GM23248 (cell line): ENCODE results near the gene HMCN1. TPM values are rescaled to one million over a fixed set of nuclear protein-coding genes. Genes with fewer than 3 reads are reported as not detected.

Experiments used
- DNase-seq: peaks from one replicate; pipeline ENCODE4 v3.0.0-alpha.2; 2015
- H2AFZ ChIP-seq: fragments of 200-600 bp; sonication (generic); 2 replicates; pipeline ENCODE4 v1.6.1; 2016; ENCODE audit warnings: antibody characterized with exemption
- H3F3A ChIP-seq: fragments of 200-600 bp; sonication (generic); 2 replicates; pipeline ENCODE4 v1.6.1; 2016; ENCODE audit warnings: mild to moderate bottlenecking, antibody characterized with exemption, mixed run types; ENCODE audit not compliant: insufficient read depth
- H3K27ac ChIP-seq: fragments of 200-600 bp; sonication (generic); 2 replicates; pipeline ENCODE4 v1.5.1; 2016; ENCODE audit warnings: mild to moderate bottlenecking
- H3K27me3 ChIP-seq: fragments of 200-600 bp; sonication (generic); replicated peaks from 2 replicates; pipeline ENCODE4 v1.6.1; 2016; ENCODE audit warnings: mild to moderate bottlenecking; ENCODE audit not compliant: insufficient read depth
- H3K36me3 ChIP-seq: fragments of 200-600 bp; sonication (generic); 2 replicates; pipeline ENCODE4 v1.6.1; 2016; ENCODE audit warnings: low read depth, mild to moderate bottlenecking
- H3K4me1 ChIP-seq: fragments of 200-600 bp; sonication (generic); 2 replicates; pipeline ENCODE4 v1.6.1; 2016; ENCODE audit warnings: mild to moderate bottlenecking; ENCODE audit not compliant: insufficient read depth
- H3K4me2 ChIP-seq: fragments of 200-600 bp; sonication (generic); one replicate; pipeline ENCODE4 v1.6.1; 2016; ENCODE audit warnings: mild to moderate bottlenecking; ENCODE audit not compliant: unreplicated experiment
- H3K4me3 ChIP-seq: fragments of 200-600 bp; sonication (generic); 2 replicates; pipeline ENCODE4 v1.5.1; 2016; ENCODE audit warnings: mild to moderate bottlenecking
- H3K79me2 ChIP-seq: fragments of 200-600 bp; sonication (generic); 2 replicates; pipeline ENCODE4 v1.6.1; 2016; ENCODE audit warnings: mild to moderate bottlenecking; ENCODE audit not compliant: insufficient read depth
- H3K9ac ChIP-seq: fragments of 200-600 bp; sonication (generic); 2 replicates; pipeline ENCODE4 v1.6.1; 2016; ENCODE audit warnings: mild to moderate bottlenecking
- H3K9me2 ChIP-seq: fragments of 200-600 bp; sonication (generic); 2 replicates; pipeline ENCODE4 v1.6.1; 2016; ENCODE audit warnings: mixed run types, mild to moderate bottlenecking, moderate library complexity; ENCODE audit not compliant: insufficient read depth
- H3K9me3 ChIP-seq: fragments of 200-600 bp; sonication (generic); one replicate; pipeline ENCODE4 v1.6.1; 2017; ENCODE audit warnings: low read depth
- H4K20me1 ChIP-seq: fragments of 200-600 bp; sonication (generic); 2 replicates; pipeline ENCODE4 v1.6.0; 2016; ENCODE audit not compliant: insufficient read depth
- EZH2 ChIP-seq: fragments of 200-600 bp; sonication (generic); IDR thresholded peaks from 2 replicates; pipeline ENCODE4 v1.6.1; 2018; ENCODE audit warnings: antibody characterized with exemption, mild to moderate bottlenecking; ENCODE audit not compliant: insufficient read depth, poor library complexity, severe bottlenecking
- EZH2phosphoT487 ChIP-seq: fragments of 200-600 bp; sonication (generic); IDR thresholded peaks from 2 replicates; pipeline ENCODE4 v1.6.1; 2018; ENCODE audit warnings: antibody characterized with exemption, moderate library complexity, mild to moderate bottlenecking, low read depth; ENCODE audit not compliant: insufficient read depth
- WGBS, 2 experiments: methylation state at CpG; one replicate each; pipeline ENCODE4 v1.1.6; 2015 to 2017; ENCODE audit warnings: low lambda C conversion rate in 2 of 2, low coverage in 1 of 2; ENCODE audit errors: missing lambda C conversion rate in 2 of 2; 5-methylcytosine and 5-hydroxymethylcytosine counted together
- in situ Hi-C: fragments of 300-500 bp; cut with MboI; formaldehyde crosslinking; loops from 2 replicates; pipeline ENCODE4 v1.15.0; 2020
- polyA plus RNA-seq: library from polyadenylated mRNA; unstranded; fragments of >200 nt; fragmentation: Nextera tagmentation; extraction: Ambion mirVana; gene quantifications from 2 replicates; pipeline ENCODE4 v1.2.1, GENCODE V29; 2016
- total RNA-seq: library from RNA; depleted of rRNA; stranded (reverse); fragments of >200 nt; shearing (Covaris generic); gene quantifications from 2 replicates; pipeline ENCODE4 v1.2.3, GENCODE V29; 2014

Gene HMCN1
- total and polyA plus RNA-seq, 2 experiments from 2014 or later: 1.8 to 5.2 TPM

DNA sequence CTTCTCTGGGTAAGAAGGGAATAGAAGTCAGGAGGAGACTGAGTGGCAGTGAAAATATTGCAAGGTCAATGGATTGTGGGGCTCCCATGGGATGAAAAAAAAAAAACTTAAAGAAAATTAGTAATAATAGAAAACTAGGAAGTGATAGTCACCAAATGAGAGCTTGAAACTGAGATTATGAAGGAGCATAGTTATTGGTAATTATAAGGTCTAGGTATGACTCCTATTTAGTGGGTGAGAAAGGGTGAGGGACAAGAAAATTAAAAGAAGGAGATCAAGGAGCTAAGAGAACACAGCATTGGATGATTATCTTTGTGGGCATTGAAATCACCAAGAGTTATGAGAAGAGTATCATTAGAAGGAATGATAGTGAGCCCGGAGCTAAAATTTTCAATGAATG is 339.5 kb downstream of the HMCN1 start:
- Histone ChIP-seq H3K36me3 (no peaks in the 10 kb centered on the region), H3K79me2 (no peaks in the 10 kb centered on the region), H3K9me3 (no peaks in the 10 kb centered on the region), H2AFZ (no peak overlapping the region), H4K20me1 (no peaks in the 10 kb centered on the region), H3K4me2 (no peak overlapping the region), H3K9me2 (no peaks in the 10 kb centered on the region), H3K27me3 (no peaks in the 10 kb centered on the region), H3K9ac (no peak overlapping the region), H3F3A (no peaks in the 10 kb centered on the region), H3K27ac (no peak overlapping the region), H3K4me1 (no peaks in the 10 kb centered on the region), H3K4me3 (no peak overlapping the region)
- in situ Hi-C loops: no loop called here
- 95 to 100% methylated on average over 1 of the region's 1 CpG for WGBS, 2 experiments
- no peak for TF ChIP-seq EZH2
- TF ChIP-seq EZH2phosphoT487: no peak
- DNase-seq: no peak

DNA sequence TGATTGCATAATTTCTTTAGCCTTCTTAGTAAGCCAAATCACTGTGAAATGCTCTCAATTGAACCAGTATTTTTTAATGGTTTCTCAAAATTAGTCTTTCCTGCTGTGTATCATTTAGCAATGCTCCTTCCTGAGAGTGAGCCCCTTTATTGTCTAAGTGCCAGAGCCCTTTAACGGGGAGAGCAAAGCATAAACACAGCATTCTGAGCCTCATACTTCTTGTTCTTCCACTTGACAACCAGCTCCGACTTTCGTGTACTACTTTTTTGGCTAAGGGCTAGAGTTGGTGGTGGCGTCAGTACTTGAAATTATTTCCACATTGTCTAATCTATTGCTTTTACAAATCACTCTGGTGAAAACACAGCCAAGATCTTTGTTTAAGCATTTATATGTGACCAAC is 341.8 kb downstream of the HMCN1 start:
- H3K9me3 ChIP-seq: no peaks in the 10 kb centered on the region
- no peaks in the 10 kb centered on the region for H3K36me3 ChIP-seq
- no peaks in the 10 kb centered on the region for H3K4me1 ChIP-seq
- H3K4me2 ChIP-seq: no peak overlapping the region
- TF ChIP-seq EZH2 (no peak), EZH2phosphoT487 (no peak)
- no peak overlapping the region for H3K27ac ChIP-seq
- peak overlapping the region; percentile 19; the same call in 1 of the 2 replicates for H2AFZ ChIP-seq
- no peak overlapping the region for H3K4me3 ChIP-seq
- no peaks in the 10 kb centered on the region for H3K27me3 ChIP-seq
- no peaks in the 10 kb centered on the region for H3K9me2 ChIP-seq
- H4K20me1 ChIP-seq: no peaks in the 10 kb centered on the region
- in situ Hi-C loops: no loop called here
- no peaks in the 10 kb centered on the region for H3F3A ChIP-seq
- no peaks in the 10 kb centered on the region for H3K79me2 ChIP-seq
- DNase-seq: no peak
- WGBS, 2 experiments: 24 to 26% methylated on average over 4 of the region's 4 CpGs
- H3K9ac ChIP-seq: no peak overlapping the region

DNA sequence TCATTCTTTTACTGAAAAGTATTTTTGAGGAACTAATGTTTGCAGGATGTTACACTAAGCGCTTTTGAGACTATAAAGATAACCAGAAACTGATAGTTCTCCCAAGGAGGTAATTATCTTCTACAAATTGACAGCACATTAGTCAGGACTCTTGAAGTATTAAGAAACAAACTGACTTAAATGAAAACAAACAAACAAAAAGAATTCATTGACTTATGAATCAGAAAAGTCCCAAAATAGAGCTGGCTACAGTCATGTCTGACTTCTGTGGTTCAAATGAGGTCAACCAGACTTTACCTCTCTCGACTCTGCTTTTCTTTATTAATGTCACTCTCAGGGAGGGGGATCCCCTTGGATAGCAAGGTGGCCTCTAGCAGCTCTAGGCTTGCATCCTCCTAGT is 344.1 kb downstream of the HMCN1 start:
- no peak overlapping the region for H2AFZ ChIP-seq
- no peak overlapping the region for H3K27ac ChIP-seq
- no peak overlapping the region for H3K9ac ChIP-seq
- H3K4me2 ChIP-seq: no peak overlapping the region
- no peaks in the 10 kb centered on the region for H3K27me3 ChIP-seq
- H3K79me2 ChIP-seq: no peaks in the 10 kb centered on the region
- TF ChIP-seq EZH2 (no peak), EZH2phosphoT487 (no peak)
- DNase-seq: peak; percentile 4
- H3K4me1 ChIP-seq: 0 out of 2 replicates have a peak, but pooled peaks cover 6% of the 10 kb centered on the region
- no peaks in the 10 kb centered on the region for H3K36me3 ChIP-seq
- 91 to 98% methylated on average over 2 of the region's 2 CpGs for WGBS, 2 experiments
- H3K4me3 ChIP-seq: no peak overlapping the region
- in situ Hi-C loops: no loop called here
- no peaks in the 10 kb centered on the region for H4K20me1 ChIP-seq
- no peaks in the 10 kb centered on the region for H3K9me3 ChIP-seq
- no peaks in the 10 kb centered on the region for H3F3A ChIP-seq
- no peaks in the 10 kb centered on the region for H3K9me2 ChIP-seq

DNA sequence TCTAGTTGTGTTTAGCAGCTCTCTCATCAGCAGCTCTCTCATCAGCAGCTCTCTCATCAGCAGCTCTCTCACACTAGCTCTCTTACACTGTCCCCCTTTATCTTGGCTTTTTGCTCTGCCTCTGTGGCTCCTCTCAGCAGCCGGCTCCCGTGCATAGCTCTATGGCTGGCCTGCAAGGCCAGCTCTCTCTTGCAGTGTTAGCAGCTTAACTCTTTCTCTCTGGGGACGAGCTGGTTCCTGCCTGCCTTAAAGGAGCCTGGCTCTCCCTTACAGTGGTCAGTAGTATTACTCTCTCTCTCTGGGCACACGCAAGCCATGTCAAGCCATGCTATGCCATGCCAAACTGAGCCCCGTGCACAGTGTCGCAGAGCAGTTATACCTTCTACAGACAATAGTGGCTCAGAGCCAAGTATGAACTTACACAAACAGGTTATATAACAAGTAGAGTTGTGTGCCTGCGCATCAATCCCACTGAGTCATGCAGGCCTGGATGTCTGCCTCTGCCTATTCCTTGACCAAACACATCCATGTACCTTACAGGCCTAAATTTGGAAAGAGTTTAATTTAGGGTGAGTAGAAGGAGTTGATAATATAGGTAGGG is 345.0 kb downstream of the HMCN1 start:
- Histone ChIP-seq H3K9me2 (no peaks in the 10 kb centered on the region), H3K9me3 (no peaks in the 10 kb centered on the region), H3K4me3 (no peak overlapping the region), H3K9ac (no peak overlapping the region), H3F3A (no peaks in the 10 kb centered on the region), H3K79me2 (no peaks in the 10 kb centered on the region), H3K27me3 (no peaks in the 10 kb centered on the region), H3K4me2 (no peak overlapping the region), H2AFZ (no peak overlapping the region), H4K20me1 (no peaks in the 10 kb centered on the region), H3K4me1 (0 out of 2 replicates have a peak, but pooled peaks cover 6% of the 10 kb centered on the region), H3K36me3 (no peaks in the 10 kb centered on the region), H3K27ac (no peak overlapping the region)
- WGBS, 2 experiments: 80 to 84% methylated on average over 7 of the region's 7 CpGs
- no peak for TF ChIP-seq EZH2phosphoT487
- TF ChIP-seq EZH2: no peak
- in situ Hi-C loops: no loop called here
- DNase-seq: no peak
